ENCODE results near the gene PDE4D. TPM values are rescaled to one million over a fixed set of nuclear protein-coding genes. Genes with fewer than 3 reads are reported as not detected.

Gene PDE4D
- total RNA-seq, 2 experiments from 2014 or later = 75.5 to 80.7 TPM

DNA sequence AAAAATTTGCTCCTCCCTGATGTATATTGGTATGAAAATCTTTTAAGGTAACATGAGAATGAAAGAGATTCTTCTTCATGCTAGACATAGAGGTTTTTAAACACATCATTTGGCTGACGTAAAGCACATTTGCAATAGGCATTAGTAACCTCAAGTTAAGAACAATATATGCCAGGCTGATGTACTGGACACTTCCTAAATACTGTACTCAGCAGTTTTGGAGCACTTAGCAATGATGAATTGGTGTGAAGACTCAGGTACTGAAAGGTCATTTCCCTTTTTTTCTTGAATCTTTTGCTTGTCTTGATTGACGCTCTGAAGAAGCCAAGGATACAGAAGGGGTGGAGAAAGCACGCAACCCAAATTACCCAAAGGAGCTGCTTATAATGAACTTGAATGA, 322.5 kb downstream of the PDE4D start:
- no peak for ATAC-seq
- no peaks in the 10 kb centered on the region for H3K9me3 Mint-ChIP-seq
- H3K36me3 Mint-ChIP-seq (ENCODE audit: low read depth) = no peaks in the 10 kb centered on the region
- H3K27me3 Mint-ChIP-seq = no peaks in the 10 kb centered on the region
- ChIA-PET CTCF (interaction anchor here (1.1 to 1.2 kb wide), 2 partner anchors 64 to 204 kb away, joined by 3 read pairs; no protein-coding TSS in a partner anchor), POLR2A (no interaction called here)
- intact Hi-C loops (cut with micrococcal nuclease) = no loop called here
- DNase-seq = no peak
- TF ChIP-seq, protein P1, sequence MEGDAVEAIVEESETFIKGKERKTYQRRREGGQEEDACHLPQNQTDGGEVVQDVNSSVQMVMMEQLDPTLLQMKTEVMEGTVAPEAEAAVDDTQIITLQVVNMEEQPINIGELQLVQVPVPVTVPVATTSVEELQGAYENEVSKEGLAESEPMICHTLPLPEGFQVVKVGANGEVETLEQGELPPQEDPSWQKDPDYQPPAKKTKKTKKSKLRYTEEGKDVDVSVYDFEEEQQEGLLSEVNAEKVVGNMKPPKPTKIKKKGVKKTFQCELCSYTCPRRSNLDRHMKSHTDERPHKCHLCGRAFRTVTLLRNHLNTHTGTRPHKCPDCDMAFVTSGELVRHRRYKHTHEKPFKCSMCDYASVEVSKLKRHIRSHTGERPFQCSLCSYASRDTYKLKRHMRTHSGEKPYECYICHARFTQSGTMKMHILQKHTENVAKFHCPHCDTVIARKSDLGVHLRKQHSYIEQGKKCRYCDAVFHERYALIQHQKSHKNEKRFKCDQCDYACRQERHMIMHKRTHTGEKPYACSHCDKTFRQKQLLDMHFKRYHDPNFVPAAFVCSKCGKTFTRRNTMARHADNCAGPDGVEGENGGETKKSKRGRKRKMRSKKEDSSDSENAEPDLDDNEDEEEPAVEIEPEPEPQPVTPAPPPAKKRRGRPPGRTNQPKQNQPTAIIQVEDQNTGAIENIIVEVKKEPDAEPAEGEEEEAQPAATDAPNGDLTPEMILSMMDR (IDR thresholded peaks at IDR 0.05) = no peak
- no peaks in the 10 kb centered on the region for H3K4me1 Mint-ChIP-seq (ENCODE audit: low read depth)
- no peak overlapping the region for H3K27ac Mint-ChIP-seq
- no peak overlapping the region for H3K4me3 Mint-ChIP-seq

DNA sequence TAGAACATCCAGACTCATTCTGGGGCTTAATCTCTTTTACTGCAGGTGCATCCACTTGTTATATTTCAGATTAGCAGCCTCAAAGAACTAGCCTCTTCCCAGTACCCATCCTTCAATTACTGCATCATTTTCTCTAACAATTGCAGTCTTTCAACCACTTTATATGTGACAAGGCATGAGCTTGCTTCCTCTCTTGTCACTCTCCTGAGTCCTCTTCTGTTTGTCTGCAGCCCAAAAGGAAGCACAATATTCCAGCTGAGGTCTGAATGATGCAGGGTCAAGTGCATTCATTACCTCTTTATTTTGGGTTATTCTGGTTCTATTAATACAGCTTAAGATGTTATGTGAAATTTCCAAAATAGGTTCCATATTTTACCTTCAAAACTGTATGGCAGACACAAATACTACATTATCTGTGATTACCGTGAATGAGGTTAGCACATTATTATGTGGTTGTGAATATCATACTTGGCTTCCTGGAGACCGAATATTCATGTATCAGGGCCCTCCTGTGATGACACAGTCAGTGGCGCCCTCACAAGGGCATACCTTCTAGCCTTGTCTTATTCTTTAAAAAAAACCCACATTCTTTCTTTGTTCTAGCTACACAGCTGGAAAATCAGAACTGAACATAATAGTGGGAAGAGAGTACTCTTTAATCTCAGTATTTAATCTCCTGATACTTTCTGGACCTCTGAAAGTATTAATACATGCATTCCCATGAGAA, 323.8 kb downstream of the PDE4D start:
- ATAC-seq = no peak
- ChIA-PET POLR2A (no interaction called here), CTCF (interaction anchor here (1.2 kb wide), 1 partner anchor 203 kb away, joined by 3 read pairs; no protein-coding TSS in a partner anchor)
- Mint-ChIP-seq H3K4me3 (no peak overlapping the region), H3K4me1 (ENCODE audit: low read depth) (no peaks in the 10 kb centered on the region), H3K27ac (no peak overlapping the region), H3K9me3 (no peaks in the 10 kb centered on the region), H3K36me3 (ENCODE audit: low read depth) (no peaks in the 10 kb centered on the region), H3K27me3 (no peaks in the 10 kb centered on the region)
- no peak for DNase-seq
- intact Hi-C loops (cut with micrococcal nuclease) = no loop called here
- TF ChIP-seq, protein P1 (IDR thresholded peaks at IDR 0.05) = no peak

DNA sequence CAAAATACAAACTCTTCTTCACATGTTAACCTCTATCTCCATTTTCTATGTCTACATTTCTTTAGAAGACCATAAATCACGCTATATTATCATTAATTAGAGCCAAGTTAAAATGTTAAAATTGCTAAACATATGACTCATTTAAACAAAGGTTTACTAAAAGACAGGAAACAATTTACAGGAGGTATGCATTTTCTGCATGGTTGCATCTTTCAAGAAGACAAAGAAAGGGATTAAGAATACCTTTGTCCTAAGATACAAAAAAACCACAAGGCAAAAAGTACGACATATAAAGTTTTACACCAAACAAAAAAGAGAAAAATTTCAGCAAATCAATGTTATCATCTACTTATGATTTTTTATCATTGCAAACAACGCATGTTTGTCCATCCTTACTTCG, 324.4 kb downstream of the PDE4D start:
- no peak for ATAC-seq
- Mint-ChIP-seq H3K27ac (no peak overlapping the region), H3K4me1 (ENCODE audit: low read depth) (no peaks in the 10 kb centered on the region), H3K9me3 (no peaks in the 10 kb centered on the region), H3K36me3 (ENCODE audit: low read depth) (no peaks in the 10 kb centered on the region), H3K4me3 (no peak overlapping the region), H3K27me3 (no peaks in the 10 kb centered on the region)
- TF ChIP-seq, protein P1 (IDR thresholded peaks at IDR 0.05) = no peak
- intact Hi-C loops (cut with micrococcal nuclease) = no loop called here
- ChIA-PET CTCF (no interaction called here), POLR2A (no interaction called here)
- DNase-seq = no peak

DNA sequence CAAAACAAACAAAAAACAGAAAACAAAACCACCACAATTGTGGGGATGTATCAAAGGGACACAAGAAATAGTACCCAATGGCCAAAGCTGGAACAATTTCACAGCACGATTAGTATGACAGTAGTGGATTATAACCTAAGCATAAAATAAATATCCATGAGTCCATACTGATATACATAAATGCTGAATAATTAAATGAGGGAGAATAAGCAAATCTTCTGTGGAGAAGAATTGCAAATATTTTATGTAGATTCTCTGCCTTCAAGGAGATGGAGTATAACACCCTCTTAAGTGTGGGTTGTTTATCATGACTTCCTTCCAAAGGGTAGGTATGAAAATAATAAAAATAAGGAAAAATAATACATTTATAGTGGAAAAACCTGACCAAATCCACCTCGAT, 325.4 kb downstream of the PDE4D start:
- no peaks in the 10 kb centered on the region for H3K4me1 Mint-ChIP-seq (ENCODE audit: low read depth)
- H3K27ac Mint-ChIP-seq = no peak overlapping the region
- no peak for DNase-seq
- no peaks in the 10 kb centered on the region for H3K27me3 Mint-ChIP-seq
- ChIA-PET CTCF (no interaction called here), POLR2A (no interaction called here)
- H3K9me3 Mint-ChIP-seq = no peaks in the 10 kb centered on the region
- TF ChIP-seq, protein P1 (IDR thresholded peaks at IDR 0.05) = no peak
- H3K36me3 Mint-ChIP-seq (ENCODE audit: low read depth) = no peaks in the 10 kb centered on the region
- H3K4me3 Mint-ChIP-seq = no peak overlapping the region
- intact Hi-C loops (cut with micrococcal nuclease) = no loop called here
- no peak for ATAC-seq

DNA sequence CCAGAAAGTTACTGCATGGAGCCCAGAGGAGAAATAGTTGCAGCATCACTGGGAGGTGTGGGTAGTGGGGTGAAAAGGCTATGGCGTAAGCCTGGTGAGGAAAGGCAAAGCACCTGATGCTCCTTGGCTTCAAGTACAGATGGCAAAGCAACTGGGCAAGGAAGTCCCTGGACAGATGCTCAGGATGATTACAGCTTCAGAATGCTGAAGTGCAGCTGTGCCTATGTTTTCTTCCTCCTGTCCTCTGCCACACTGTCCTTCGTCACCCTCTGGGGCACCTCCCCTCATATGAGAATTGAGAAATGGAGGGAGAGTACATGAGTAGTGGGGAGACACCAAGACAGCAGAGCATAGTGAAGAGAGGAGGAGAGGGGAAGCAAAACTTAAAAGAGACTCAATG, 328.0 kb downstream of the PDE4D start:
- ChIA-PET CTCF (interaction anchor here (0.7 kb wide), 1 partner anchor 16 kb away, joined by 4 read pairs; no protein-coding TSS in a partner anchor), POLR2A (no interaction called here)
- Mint-ChIP-seq H3K36me3 (ENCODE audit: low read depth) (no peaks in the 10 kb centered on the region), H3K4me1 (ENCODE audit: low read depth) (no peaks in the 10 kb centered on the region), H3K9me3 (no peaks in the 10 kb centered on the region), H3K4me3 (no peak overlapping the region), H3K27ac (no peak overlapping the region), H3K27me3 (no peaks in the 10 kb centered on the region)
- TF ChIP-seq, protein P1 (IDR thresholded peaks at IDR 0.05) = no peak
- DNase-seq (no peak), ATAC-seq (no peak)
- intact Hi-C loops (cut with micrococcal nuclease) = no loop called here
